H1 (cell line): Measurements from ENCODE around the gene PRKCZ. TPM values are rescaled to one million over a fixed set of nuclear protein-coding genes. Genes with fewer than 3 reads are reported as not detected.

Source experiments
- CTCF ChIA-PET: fragments of 300-600 bp; sonication (Branson Sonifier 250); formaldehyde crosslinking; loops from one replicate; lab custom pipeline; 2021; ENCODE audit not compliant: partially characterized antibody; lab: Charles Lee
- POLR2A ChIA-PET: fragments of 300-600 bp; sonication (Branson Sonifier 250); formaldehyde crosslinking; loops from one replicate; lab custom pipeline; 2021; ENCODE audit warnings: inconsistent platforms; ENCODE audit not compliant: partially characterized antibody; lab: Charles Lee
- DNase-seq, 2 experiments: peaks; one replicate each; pipeline versions ENCODE4 v3.0.0 to v3.0.0-alpha.2; 2010 to 2022; ENCODE audit warnings: low spot score in 2 of 2, low read depth in 1 of 2, mixed read lengths in 1 of 2
- FAIRE-seq: peaks from 2 replicates; lab custom pipeline; 2011; peaks lifted over from hg19 to GRCh38; lab: Jason Lieb, UNC
- H2AFZ ChIP-seq: 2 replicates; pipeline ENCODE4 v1.8.1; 2012; ENCODE audit warnings: low read length, inconsistent platforms
- H2AK5ac ChIP-seq: 2 replicates; pipeline ENCODE4 v1.6.1; 2013; ENCODE audit warnings: low read depth, low read length
- H2BK120ac ChIP-seq: replicated peaks from 2 replicates; pipeline ENCODE3; 2013; ENCODE audit warnings: low read depth, low read length, inconsistent platforms
- H2BK12ac ChIP-seq: 2 replicates; pipeline ENCODE4 v1.6.1; 2013; ENCODE audit warnings: low read depth, low read length
- H2BK15ac ChIP-seq: 2 replicates; pipeline ENCODE4 v1.6.1; 2013; ENCODE audit warnings: low read length
- H2BK20ac ChIP-seq: 2 replicates; pipeline ENCODE4 v1.6.1; 2013; ENCODE audit warnings: low read length
- H2BK5ac ChIP-seq: 2 replicates; pipeline ENCODE4 v1.6.1; 2013; ENCODE audit warnings: low read depth, low read length
- H3K14ac ChIP-seq: 2 replicates; pipeline ENCODE4 v1.6.1; 2013; ENCODE audit warnings: inconsistent platforms; ENCODE audit not compliant: insufficient read length
- H3K18ac ChIP-seq: 2 replicates; pipeline ENCODE4 v1.6.1; 2013; ENCODE audit warnings: low read length; ENCODE audit errors: extremely low read depth
- H3K23ac ChIP-seq: 2 replicates; pipeline ENCODE4 v1.6.1; 2013; ENCODE audit warnings: inconsistent platforms; ENCODE audit not compliant: insufficient read length
- H3K23me2 ChIP-seq: 2 replicates; pipeline ENCODE4 v1.6.1; 2013; ENCODE audit warnings: low read depth, low read length
- H3K27ac ChIP-seq: 2 replicates; pipeline ENCODE4 v1.6.1; 2011; ENCODE audit warnings: low read depth, low read length, inconsistent platforms
- H3K27me3 ChIP-seq, 4 experiments: replicated peaks in 1 of 4; 1 replicate in 1 of 4; 2 replicates in 3 of 4; pipeline versions ENCODE4 v1.6.1 to v1.8.1; 2011 to 2013; ENCODE audit warnings: low read length in 3 of 4, mild to moderate bottlenecking in 3 of 4, inconsistent platforms in 2 of 4, mixed read lengths in 2 of 4, moderate library complexity in 1 of 4; ENCODE audit not compliant: control insufficient read depth in 3 of 4, insufficient read depth in 3 of 4; ENCODE audit errors: extremely low read depth in 1 of 4
- H3K36me3 ChIP-seq, 4 experiments: 2 replicates each; pipeline versions ENCODE4 v1.6.1 to v1.8.1; 2011 to 2013; ENCODE audit warnings: mild to moderate bottlenecking in 4 of 4, low read length in 3 of 4, moderate library complexity in 2 of 4, control low read depth in 1 of 4, inconsistent platforms in 1 of 4; ENCODE audit not compliant: insufficient read depth in 4 of 4, control insufficient read depth in 2 of 4
- H3K4ac ChIP-seq: replicated peaks from 2 replicates; pipeline ENCODE3; 2013; ENCODE audit warnings: low read length, low read depth, mixed read lengths, inconsistent platforms; ENCODE audit not compliant: insufficient read length
- H3K4me1 ChIP-seq, 4 experiments: replicated peaks in 1 of 4; 1 replicate in 1 of 4; 2 replicates in 3 of 4; pipeline versions ENCODE4 v1.6.1 to v1.8.1; 2011 to 2013; ENCODE audit warnings: low read length in 3 of 4, inconsistent platforms in 2 of 4, mixed read lengths in 1 of 4; ENCODE audit not compliant: insufficient read depth in 4 of 4, control insufficient read depth in 3 of 4
- H3K4me2 ChIP-seq, 2 experiments: 2 replicates each; pipeline versions ENCODE4 v1.6.1 to v1.8.1; 2011 to 2013; ENCODE audit warnings: low read depth in 2 of 2, low read length in 2 of 2, control low read depth in 1 of 2, inconsistent platforms in 1 of 2, mild to moderate bottlenecking in 1 of 2; ENCODE audit not compliant: insufficient read depth in 1 of 2
- H3K4me3 ChIP-seq, 4 experiments: fragments of 200-600, 300-600 bp in 1 of 4; sonication (generic), shearing (Covaris generic), sonication (Bioruptor Twin) in 1 of 4; 2 replicates each; pipeline versions ENCODE4 v1.5.1 to v1.8.1; 2011 to 2016; ENCODE audit warnings: low read length in 4 of 4, low read depth in 3 of 4, control low read depth in 2 of 4, inconsistent platforms in 2 of 4, mild to moderate bottlenecking in 2 of 4, mixed read lengths in 1 of 4, moderate library complexity in 1 of 4; ENCODE audit not compliant: insufficient read depth in 2 of 4; ENCODE audit errors: extremely low read depth in 1 of 4
- H3K56ac ChIP-seq: replicated peaks from 2 replicates; pipeline ENCODE3; 2013; ENCODE audit warnings: low read depth, mild to moderate bottlenecking, mixed read lengths, low read length, inconsistent platforms; ENCODE audit not compliant: insufficient read length
- H3K79me1 ChIP-seq: 2 replicates; pipeline ENCODE4 v1.6.1; 2013; ENCODE audit warnings: low read depth, low read length, control low read depth
- H3K79me2 ChIP-seq, 2 experiments: 2 replicates each; pipeline versions ENCODE4 v1.6.1 to v1.8.1; 2012 to 2013; ENCODE audit warnings: low read length in 2 of 2, mild to moderate bottlenecking in 2 of 2, inconsistent platforms in 1 of 2; ENCODE audit not compliant: insufficient read depth in 2 of 2, control insufficient read depth in 1 of 2
- H3K9ac ChIP-seq, 4 experiments: replicated peaks in 1 of 4; 1 replicate in 1 of 4; 2 replicates in 3 of 4; pipeline versions ENCODE4 v1.6.1 to v1.8.1; 2011 to 2013; ENCODE audit warnings: low read depth in 3 of 4, low read length in 3 of 4, control low read depth in 2 of 4, mild to moderate bottlenecking in 2 of 4, moderate library complexity in 2 of 4, inconsistent platforms in 1 of 4; ENCODE audit errors: extremely low read depth in 1 of 4
- H3K9me3 ChIP-seq, 2 experiments: 2 replicates each; pipeline versions ENCODE4 v1.6.1 to v1.8.1; 2012 to 2013; ENCODE audit warnings: mild to moderate bottlenecking in 2 of 2, moderate library complexity in 2 of 2, control low read depth in 1 of 2, inconsistent platforms in 1 of 2, low read depth in 1 of 2, low read length in 1 of 2, mixed read lengths in 1 of 2; ENCODE audit not compliant: insufficient read depth in 2 of 2
- H4K20me1 ChIP-seq, 2 experiments: replicated peaks in 1 of 2; 2 replicates each; pipeline versions ENCODE3 to v1.8.1; 2011 to 2013; ENCODE audit warnings: inconsistent platforms in 2 of 2, low read length in 2 of 2, mild to moderate bottlenecking in 1 of 2; ENCODE audit not compliant: insufficient read depth in 2 of 2, control insufficient read depth in 1 of 2
- H4K5ac ChIP-seq: 2 replicates; pipeline ENCODE4 v1.6.1; 2013; ENCODE audit warnings: low read length, low read depth, mixed read lengths, inconsistent platforms; ENCODE audit not compliant: insufficient read length
- H4K8ac ChIP-seq: 2 replicates; pipeline ENCODE4 v1.8.0; 2013; ENCODE audit warnings: mild to moderate bottlenecking, moderate library complexity, low read length, inconsistent platforms; ENCODE audit not compliant: insufficient read depth; ENCODE audit errors: extremely low read depth
- H4K91ac ChIP-seq: replicated peaks from 2 replicates; pipeline ENCODE3; 2013; ENCODE audit warnings: low read length, mixed read lengths, inconsistent platforms; ENCODE audit not compliant: insufficient read length
- ATF3 ChIP-seq: IDR thresholded peaks from 2 replicates; pipeline ENCODE4 v1.6.1; 2011; ENCODE audit warnings: low read depth, mild to moderate bottlenecking, low read length; ENCODE audit not compliant: insufficient read depth
- CTCF ChIP-seq, 3 experiments: IDR thresholded peaks; 1 replicate in 2 of 3; 2 replicates in 1 of 3; pipeline versions ENCODE4 v1.5.1 to v1.6.1; 2011; ENCODE audit warnings: low read length in 3 of 3, mild to moderate bottlenecking in 3 of 3, inconsistent platforms in 2 of 3, low read depth in 1 of 3, moderate library complexity in 1 of 3; ENCODE audit not compliant: insufficient read depth in 1 of 3; ENCODE audit errors: control extremely low read depth in 1 of 3
- GTF2F1 ChIP-seq: IDR thresholded peaks from 2 replicates; pipeline ENCODE4 v1.6.1; 2012; ENCODE audit warnings: low read depth, low read length, improper control_type of control experiment, borderline replicate concordance
- KDM1A ChIP-seq: fragments of 200-600, 300-600 bp; sonication (generic); IDR thresholded peaks from 2 replicates; pipeline ENCODE4 v1.7.1; 2016; ENCODE audit warnings: mild to moderate bottlenecking, low read length, borderline replicate concordance
- MAX ChIP-seq: IDR thresholded peaks from 2 replicates; pipeline ENCODE4 v1.6.1; 2012; ENCODE audit warnings: inconsistent platforms
- RAD21 ChIP-seq, 2 experiments: IDR thresholded peaks in 1 of 2; conservative IDR thresholded peaks in 1 of 2; 2 replicates each; pipeline ENCODE4 v1.6.1; 2011; ENCODE audit warnings: low read depth in 2 of 2, low read length in 2 of 2, improper control_type of control experiment in 1 of 2, inconsistent platforms in 1 of 2, mild to moderate bottlenecking in 1 of 2, moderate library complexity in 1 of 2
- WGBS, 2 experiments: shearing (Covaris generic) in 1 of 2; methylation state at CpG; one replicate each; pipeline versions ENCODE4 v1.1.6 to v1.1.7; 2013 to 2015; ENCODE audit warnings: low lambda C conversion rate in 2 of 2, mixed read lengths in 2 of 2, inconsistent platforms in 1 of 2, low coverage in 1 of 2, missing lambda C conversion rate in 1 of 2; ENCODE audit not compliant: insufficient replicate concordance in 2 of 2, insufficient coverage in 1 of 2, insufficient read length in 1 of 2; ENCODE audit errors: extremely low coverage in 1 of 2, missing lambda C conversion rate in 1 of 2; 5-methylcytosine and 5-hydroxymethylcytosine counted together
- polyA plus RNA-seq, 7 experiments: library from polyadenylated mRNA; depleted of rRNA in 3 of 7; stranded (reverse) in 5 of 7; unstranded in 2 of 7; fragments of >200 nt in 5 of 7; fragments of 200-250 nt in 2 of 7; gene quantifications; 1 replicate in 5 of 7; 2 replicates in 1 of 7; 4 replicates in 1 of 7; pipeline versions ENCODE4 v1.2.1 to v1.2.3, GENCODE V29; 2011 to 2013; ENCODE audit warnings: missing spikeins in 2 of 7, mixed read lengths in 2 of 7
- total RNA-seq: library from RNA; stranded (reverse); fragmentation: NEBNext Ultra II Directional; extraction: Animal tissue kit (Norgen Biotek cat#: 25700); gene quantifications from 2 replicates; pipeline ENCODE4 v1.2.1, GENCODE V29; 2021

PRKCZ gene
- total and polyA plus RNA-seq, 2 of the 8 experiments (the other 6 are each of a cell fraction or from before 2014, with no cell fraction given) = 37.4 to 45.1 TPM

- H3K9me3 ChIP-seq = no peaks in the 10 kb centered on the region
- ChIA-PET POLR2A (interaction anchor here (0.6 kb wide), 1 partner anchor 98 kb away, joined by 3 read pairs; no protein-coding TSS in a partner anchor), CTCF (interaction anchor here (0.8 to 1.0 kb wide), 2 partner anchors 23 to 24 kb away, joined by 3 read pairs; no protein-coding TSS in a partner anchor)
- no peak overlapping the region for H3K9ac ChIP-seq
- H3K79me1 ChIP-seq = peaks cover 4% of the 10 kb centered on the region
- no peak overlapping the region for H3K18ac ChIP-seq
- WGBS, 2 experiments = 93% methylated on average over 17 of the region's 17 CpGs; no CpG with 5 or more reads in 1 of the 2 experiments
- H2BK20ac ChIP-seq = no peak overlapping the region
- no peak overlapping the region for H3K56ac ChIP-seq
- no peak overlapping the region for H2BK15ac ChIP-seq
- no peak overlapping the region for H2BK5ac ChIP-seq
- H4K5ac ChIP-seq = no peak overlapping the region
- H3K23ac ChIP-seq = no peak overlapping the region
- H3K14ac ChIP-seq = no peak overlapping the region
- no peak overlapping the region for H3K27ac ChIP-seq
- no peaks in the 10 kb centered on the region for H3K27me3 ChIP-seq
- H4K20me1 ChIP-seq = peaks cover 2 to 11% of the 10 kb centered on the region in 2 experiments
- peaks cover 0 to 4% (median 0%) of the 10 kb centered on the region in 4 experiments; a peak in 1 of 7 replicates for H3K4me1 ChIP-seq
- H4K91ac ChIP-seq = no peak overlapping the region
- no peak overlapping the region for H3K4ac ChIP-seq
- H2AFZ ChIP-seq = no peak overlapping the region
- no peak overlapping the region for H2AK5ac ChIP-seq
- no peak overlapping the region for H4K8ac ChIP-seq
- no peak overlapping the region for H3K4me2 ChIP-seq
- H3K36me3 ChIP-seq = no peaks in the 10 kb centered on the region; a peak in 2 of 8 replicates
- no peak overlapping the region for H2BK120ac ChIP-seq
- no peaks in the 10 kb centered on the region for H3K23me2 ChIP-seq
- H2BK12ac ChIP-seq = no peak overlapping the region
- H3K4me3 ChIP-seq = no peak overlapping the region
- peaks cover 0 to 22% of the 10 kb centered on the region in 2 experiments; a peak in 3 of 4 replicates for H3K79me2 ChIP-seq
- FAIRE-seq (no peak), DNase-seq (no peak)
- TF ChIP-seq ATF3 (no peak), RAD21 (IDR thresholded peaks at IDR 0.05 in 1 of 2, conservative IDR thresholded peaks at IDR 0.05 in 1 of 2; ENCODE audit: low read depth in 2 of 2, low read length in 2 of 2) (no peak), GTF2F1 (no peak), MAX (no peak), CTCF (IDR thresholded peaks at IDR 0.05; ENCODE audit: control extremely low read depth in 1 of 3, insufficient read depth in 1 of 3, low read depth in 1 of 3, low read length in 3 of 3) (no peak), KDM1A (no peak)
Measured at GRCh38 chr1:2067981-2068380, 17.8 kb downstream of the PRKCZ start.
